Uterus (tissue), 2 donors: Measurements from ENCODE around the gene RCBTB1.

Experiments used
- POLR2A ChIP-seq, 2 donors: fragments of 450-650 bp; IDR thresholded peaks; one replicate each; pipeline ENCODE4 v1.6.1; 2016; ENCODE audit warnings: antibody characterized with exemption in 2 of 2, mild to moderate bottlenecking in 1 of 2, moderate library complexity in 1 of 2
- TF ChIP-seq, protein P1 (sequence below), 4 experiments: fragments of 200-600 bp in 2 of 4; fragments of 450-650 bp in 2 of 4; sonication (generic) in 2 of 4; IDR thresholded peaks; one replicate each; pipeline ENCODE4 v1.5.1; 2016 to 2019; ENCODE audit warnings: antibody characterized with exemption in 4 of 4, mild to moderate bottlenecking in 2 of 4, moderate library complexity in 1 of 4

DNA sequence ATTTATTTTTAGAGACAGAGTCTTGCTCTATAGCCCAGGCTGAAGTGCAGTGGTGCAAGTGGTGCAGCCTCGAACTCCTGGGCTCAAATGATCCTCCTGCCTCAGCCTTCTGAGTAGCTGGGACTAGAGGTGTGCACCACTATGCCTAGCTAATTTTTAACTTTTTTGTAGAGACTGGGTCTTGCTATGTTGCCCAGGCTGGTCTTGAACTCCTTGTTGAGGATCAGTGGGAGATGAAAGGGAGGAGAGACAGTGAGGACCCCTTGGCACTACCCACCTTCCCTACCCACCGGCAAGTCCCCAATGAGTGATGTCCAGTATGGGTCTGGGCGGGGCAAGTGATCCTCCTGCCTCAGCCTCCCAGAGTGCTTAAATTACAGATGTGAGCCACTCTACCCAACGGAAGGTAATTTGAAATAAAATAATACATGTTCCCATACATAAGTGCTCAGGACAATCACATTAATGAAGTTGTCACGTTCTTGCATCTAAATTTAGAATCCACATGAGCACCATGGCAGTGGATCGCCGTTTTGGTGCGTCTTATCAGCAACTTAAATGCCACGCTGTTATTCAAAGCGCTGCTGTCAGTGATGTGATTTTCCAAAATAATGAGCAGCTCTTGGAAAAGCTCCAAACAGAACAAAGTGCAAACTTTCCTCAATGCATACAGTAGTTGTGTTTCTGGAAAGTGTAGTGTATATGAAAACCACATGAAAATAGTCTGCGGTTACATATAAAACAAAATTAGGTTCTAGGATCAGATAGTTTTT, 37.0 kb upstream of the RCBTB1 start:
- no peak for TF ChIP-seq POLR2A (IDR thresholded peaks at IDR 0.05)
- TF ChIP-seq, protein P1, sequence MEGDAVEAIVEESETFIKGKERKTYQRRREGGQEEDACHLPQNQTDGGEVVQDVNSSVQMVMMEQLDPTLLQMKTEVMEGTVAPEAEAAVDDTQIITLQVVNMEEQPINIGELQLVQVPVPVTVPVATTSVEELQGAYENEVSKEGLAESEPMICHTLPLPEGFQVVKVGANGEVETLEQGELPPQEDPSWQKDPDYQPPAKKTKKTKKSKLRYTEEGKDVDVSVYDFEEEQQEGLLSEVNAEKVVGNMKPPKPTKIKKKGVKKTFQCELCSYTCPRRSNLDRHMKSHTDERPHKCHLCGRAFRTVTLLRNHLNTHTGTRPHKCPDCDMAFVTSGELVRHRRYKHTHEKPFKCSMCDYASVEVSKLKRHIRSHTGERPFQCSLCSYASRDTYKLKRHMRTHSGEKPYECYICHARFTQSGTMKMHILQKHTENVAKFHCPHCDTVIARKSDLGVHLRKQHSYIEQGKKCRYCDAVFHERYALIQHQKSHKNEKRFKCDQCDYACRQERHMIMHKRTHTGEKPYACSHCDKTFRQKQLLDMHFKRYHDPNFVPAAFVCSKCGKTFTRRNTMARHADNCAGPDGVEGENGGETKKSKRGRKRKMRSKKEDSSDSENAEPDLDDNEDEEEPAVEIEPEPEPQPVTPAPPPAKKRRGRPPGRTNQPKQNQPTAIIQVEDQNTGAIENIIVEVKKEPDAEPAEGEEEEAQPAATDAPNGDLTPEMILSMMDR (IDR thresholded peaks at IDR 0.05): no peak
